Kidney glomerular epithelial cell (primary cell): ENCODE results near the gene SGMS2.

ENCODE experiments used
- DNase-seq: peaks from one replicate; lab custom pipeline; 2025; lab: John Stamatoyannopoulos, UW

The SGMS2 gene

GRCh38 chr4:107824350-107825071 is at the start of gene SGMS2:
Gene SGMS2 (plus strand): TSS chr4:107824932. CDS start chr4:107895554, 70,622 bp downstream.
- peak; percentile 90 for DNase-seq

- DNase-seq: no peak
Observed at GRCh38 chr4:107777890-107778289, 46.8 kb upstream of the SGMS2 start.

- no peak for DNase-seq
Observed at GRCh38 chr4:107778784-107779530, 45.8 kb upstream of the SGMS2 start.

- no peak for DNase-seq
Observed at GRCh38 chr4:107780665-107781064, 44.1 kb upstream of the SGMS2 start.

- DNase-seq: no peak
Observed at GRCh38 chr4:107791902-107792301, 32.8 kb upstream of the SGMS2 start.

GRCh38 chr4:107792711-107793110 is 32.0 kb upstream of the SGMS2 start:
- DNase-seq: no peak

GRCh38 chr4:107793996-107794395 is 30.7 kb upstream of the SGMS2 start:
- no peak for DNase-seq

- DNase-seq: no peak
Observed at GRCh38 chr4:107799669-107800450, 24.9 kb upstream of the SGMS2 start.

- DNase-seq: no peak
Observed at GRCh38 chr4:107800706-107801105, 24.0 kb upstream of the SGMS2 start.

- DNase-seq: peak; percentile 3
Observed at GRCh38 chr4:107801766-107802211, 22.9 kb upstream of the SGMS2 start.

- no peak for DNase-seq
Observed at GRCh38 chr4:107804956-107805355, 19.8 kb upstream of the SGMS2 start.

- no peak for DNase-seq
Observed at GRCh38 chr4:107806196-107806595, 18.5 kb upstream of the SGMS2 start.

- peak; percentile 49 for DNase-seq
Observed at GRCh38 chr4:107808572-107808971, 16.2 kb upstream of the SGMS2 start.

- no peak for DNase-seq
Observed at GRCh38 chr4:107809210-107809609, 15.5 kb upstream of the SGMS2 start.

GRCh38 chr4:107814758-107815157 is 10.0 kb upstream of the SGMS2 start:
- no peak for DNase-seq

- no peak for DNase-seq
Observed at GRCh38 chr4:107815158-107815557, 9.6 kb upstream of the SGMS2 start.

GRCh38 chr4:107818301-107818910 is 6.3 kb upstream of the SGMS2 start:
- DNase-seq: peak; percentile 60

- DNase-seq: peak; percentile 15
Observed at GRCh38 chr4:107823870-107824349, 822 bp upstream of the SGMS2 start.

GRCh38 chr4:107825072-107825824 is 516 bp downstream of the SGMS2 start:
- DNase-seq: peak; percentile 64

GRCh38 chr4:107826421-107826980 is 1.8 kb downstream of the SGMS2 start:
- peak; percentile 72 for DNase-seq
